HepG2 (cell line): ENCODE results near the gene SMIM12. TPM values are rescaled to one million over a fixed set of nuclear protein-coding genes. Genes with fewer than 3 reads are reported as not detected.

ENCODE experiments used
- ATAC-seq: fragments of 200-7000 bp; cut with Tn5 transposase; 3 replicates; pipeline ENCODE4 v1.9.1; 2020; ENCODE audit warnings: mild to moderate bottlenecking, moderate library complexity
- BruUV-seq: library from RNA; stranded (reverse); fragments of 400-500 nt; replicated peaks from 2 replicates; lab custom pipeline; 2021; lab: Mats Ljungman, UMichigan
- CTCF ChIA-PET: fragments of 300-600 bp; formaldehyde crosslinking; extraction: SDS; loops from one replicate; lab custom pipeline; 2021; ENCODE audit warnings: low total read pairs, inconsistent platforms, low intra/inter-chr PET ratio; lab: Yijun Ruan, JAX
- POLR2A ChIA-PET: fragments of 350-600 bp; sonication (Branson Sonifier 250); formaldehyde crosslinking; loops from one replicate; lab custom pipeline; 2020; ENCODE audit warnings: antibody characterized with exemption, inconsistent platforms; lab: Yijun Ruan, JAX
- DNase-seq: peaks from one replicate; pipeline ENCODE4 v3.0.0-alpha.2; 2015; ENCODE audit warnings: low spot score
- FAIRE-seq: peaks from 3 replicates; lab custom pipeline; 2011; peaks lifted over from hg19 to GRCh38; lab: Jason Lieb, UNC
- H2AFZ ChIP-seq: one replicate; pipeline ENCODE4 v1.6.1; 2011; ENCODE audit warnings: low read length, inconsistent platforms
- H3K27ac ChIP-seq: fragments of 300-600 bp; 3 replicates; pipeline ENCODE4 v1.8.0; 2011; ENCODE audit warnings: mixed run types, mild to moderate bottlenecking, mixed read lengths, low read length, inconsistent platforms; ENCODE audit not compliant: insufficient read depth; ENCODE audit errors: extremely low read length
- H3K27me3 ChIP-seq, 2 experiments: fragments of 200-600 bp in 1 of 2; 2 replicates in 1 of 2; 3 replicates in 1 of 2; pipeline versions ENCODE4 v1.6.0 to v1.8.0; 2011; ENCODE audit warnings: low read length in 2 of 2, mild to moderate bottlenecking in 2 of 2, moderate library complexity in 2 of 2, inconsistent platforms in 1 of 2; ENCODE audit not compliant: insufficient read depth in 2 of 2, control insufficient read depth in 1 of 2
- H3K36me3 ChIP-seq, 2 experiments: fragments of 200-600 bp in 1 of 2; replicated peaks in 1 of 2; 2 replicates in 1 of 2; 3 replicates in 1 of 2; pipeline versions ENCODE4 v1.5.1 to v1.8.0; 2011; ENCODE audit warnings: low read length in 2 of 2, inconsistent platforms in 1 of 2; ENCODE audit not compliant: insufficient read depth in 2 of 2, control insufficient read depth in 1 of 2
- H3K4me1 ChIP-seq: 2 replicates; pipeline ENCODE4 v1.5.1; 2012; ENCODE audit warnings: low read length, inconsistent platforms; ENCODE audit not compliant: insufficient read depth
- H3K4me2 ChIP-seq: 2 replicates; pipeline ENCODE4 v1.6.0; 2011; ENCODE audit warnings: low read depth, low read length, inconsistent platforms
- H3K4me3 ChIP-seq, 3 experiments: fragments of 200-600 bp in 1 of 3; sonication (generic), shearing (Covaris generic) in 1 of 3; replicated peaks in 1 of 3; 2 replicates each; pipeline ENCODE4 v1.5.1; 2011 to 2016; ENCODE audit warnings: low read length in 3 of 3, inconsistent platforms in 2 of 3, low read depth in 2 of 3, mild to moderate bottlenecking in 2 of 3, control low read depth in 1 of 3, mixed read lengths in 1 of 3; ENCODE audit not compliant: insufficient read depth in 1 of 3
- H3K79me2 ChIP-seq: one replicate; pipeline ENCODE4 v1.6.1; 2011; ENCODE audit warnings: low read length, inconsistent platforms; ENCODE audit not compliant: insufficient read depth
- H3K9ac ChIP-seq: 2 replicates; pipeline ENCODE4 v1.6.0; 2011; ENCODE audit warnings: mild to moderate bottlenecking, low read depth, low read length, inconsistent platforms; ENCODE audit not compliant: insufficient read depth
- H3K9me3 ChIP-seq: 2 replicates; pipeline ENCODE4 v1.5.1; 2012; ENCODE audit warnings: mild to moderate bottlenecking, low read length
- H4K20me1 ChIP-seq: 2 replicates; pipeline ENCODE4 v1.6.0; 2011; ENCODE audit warnings: inconsistent platforms, mild to moderate bottlenecking, low read length, moderate library complexity; ENCODE audit not compliant: insufficient read depth
- ATF1 ChIP-seq: IDR thresholded peaks from 2 replicates; pipeline ENCODE4 v1.6.1; 2016; ENCODE audit warnings: mild to moderate bottlenecking, control low read depth
- CREM ChIP-seq, 2 experiments: sonication (generic) in 1 of 2; formaldehyde crosslinking in 1 of 2; IDR thresholded peaks; 2 replicates each; pipeline versions ENCODE4 v1.4.0 to v1.6.1; 2016 to 2020; ENCODE audit warnings: antibody characterized with exemption in 1 of 2, mild to moderate bottlenecking in 1 of 2, missing genetic modification reagents in 1 of 2
- DNMT1 ChIP-seq: sonication (generic); formaldehyde crosslinking; IDR thresholded peaks from 2 replicates; pipeline ENCODE4 v1.5.1; 2020; ENCODE audit warnings: mild to moderate bottlenecking, missing genetic modification reagents
- GATAD2A ChIP-seq: IDR thresholded peaks from 2 replicates; pipeline ENCODE4 v1.6.1; 2016
- HNRNPK ChIP-seq: fragments of 200-400 bp; formaldehyde crosslinking; IDR thresholded peaks from 2 replicates; pipeline ENCODE4 v1.6.1; 2018; ENCODE audit warnings: low read length, low read depth, moderate library complexity, mild to moderate bottlenecking; ENCODE audit not compliant: poor library complexity, severe bottlenecking
- MAFF ChIP-seq: IDR thresholded peaks from 2 replicates; pipeline ENCODE4 v1.6.1; 2011; ENCODE audit warnings: low read depth, low read length, improper control_type of control experiment
- MAFG ChIP-seq: sonication (generic); formaldehyde crosslinking; IDR thresholded peaks from 2 replicates; pipeline ENCODE4 v1.5.1; 2020; ENCODE audit warnings: mild to moderate bottlenecking, missing genetic modification reagents
- PPARG ChIP-seq: conservative IDR thresholded peaks from 2 replicates; pipeline ENCODE4 v1.6.1; 2016; ENCODE audit warnings: missing biosample characterization, missing genetic modification reagents
- REPIN1 ChIP-seq: sonication (generic); formaldehyde crosslinking; IDR thresholded peaks from 2 replicates; pipeline ENCODE4 v1.8.0; 2022; ENCODE audit warnings: missing genetic modification reagents, low read depth, mild to moderate bottlenecking, borderline replicate concordance
- SMARCC2 ChIP-seq: fragments of 450-650 bp; IDR thresholded peaks from 2 replicates; pipeline ENCODE4 v1.6.1; 2017; ENCODE audit warnings: antibody characterized with exemption, mild to moderate bottlenecking
- SP4 ChIP-seq: sonication (generic); formaldehyde crosslinking; IDR thresholded peaks from 2 replicates; pipeline ENCODE4 v1.8.1; 2023; ENCODE audit warnings: mild to moderate bottlenecking, missing genetic modification reagents
- SPEN ChIP-seq: sonication (generic); formaldehyde crosslinking; IDR thresholded peaks from 2 replicates; pipeline ENCODE4 v1.5.1; 2020; ENCODE audit warnings: low read depth, mild to moderate bottlenecking, missing genetic modification reagents
- ZEB1 ChIP-seq: IDR thresholded peaks from 2 replicates; pipeline ENCODE4 v1.6.1; 2012; ENCODE audit warnings: mild to moderate bottlenecking, low read depth, inconsistent platforms; ENCODE audit not compliant: insufficient replicate concordance
- ZMYM2 ChIP-seq: sonication (generic); formaldehyde crosslinking; IDR thresholded peaks from 2 replicates; pipeline ENCODE4 v1.8.0; 2022; ENCODE audit warnings: mild to moderate bottlenecking, missing genetic modification reagents
- ZNF367 ChIP-seq: sonication (generic); formaldehyde crosslinking; IDR thresholded peaks from 2 replicates; pipeline ENCODE4 v1.4.0; 2020; ENCODE audit warnings: missing genetic modification reagents, borderline replicate concordance
- ZNF761 ChIP-seq: sonication (generic); formaldehyde crosslinking; conservative IDR thresholded peaks from 2 replicates; pipeline ENCODE4 v1.4.0; 2020; ENCODE audit warnings: mild to moderate bottlenecking, missing genetic modification reagents
- WGBS: methylation state at CpG from one replicate; pipeline ENCODE4 v1.1.6; 2017; ENCODE audit warnings: low lambda C conversion rate; 5-methylcytosine and 5-hydroxymethylcytosine counted together
- in situ Hi-C: cut with HindIII; loops from 2 replicates; pipeline ENCODE4 v1.10.0; 2017; ENCODE audit warnings: low pct_unique_long_range_greater_than_20kb; ENCODE audit not compliant: extremely low pct_ligation_motif_present
- intact Hi-C: fragments of 100-400 bp; cut with micrococcal nuclease; formaldehyde crosslinking; loops from one replicate; pipeline ENCODE4 v1.10.0; 2022; ENCODE audit not compliant: unreplicated experiment
- polyA plus RNA-seq, 8 experiments: library from polyadenylated mRNA; depleted of rRNA in 3 of 8; stranded (reverse) in 7 of 8; unstranded in 1 of 8; fragments of >200 nt; fragmentation: Illumina TruSeq in 4 of 8; extraction: Trizol in 4 of 8; gene quantifications; 2 replicates each; pipeline versions ENCODE4 v1.2.1 to v1.2.3, GENCODE V29; 2011 to 2016; ENCODE audit warnings: low read depth in 4 of 8, missing spikeins in 1 of 8, mixed read lengths in 1 of 8; ENCODE audit not compliant: insufficient read depth in 1 of 8
- total RNA-seq, 5 experiments: library from RNA; depleted of rRNA; stranded (reverse); fragments of >200 nt; fragmentation: Illumina TruSeq; extraction: Trizol; gene quantifications; 2 replicates each; pipeline ENCODE4 v1.2.3, GENCODE V29; 2016; ENCODE audit warnings: low read depth in 1 of 5

SMIM12 gene
- total and polyA plus RNA-seq, 2 of the 13 experiments (the other 11 are each of a cell fraction or from before 2014, with no cell fraction given) = 20.1 to 41.3 TPM

DNA sequence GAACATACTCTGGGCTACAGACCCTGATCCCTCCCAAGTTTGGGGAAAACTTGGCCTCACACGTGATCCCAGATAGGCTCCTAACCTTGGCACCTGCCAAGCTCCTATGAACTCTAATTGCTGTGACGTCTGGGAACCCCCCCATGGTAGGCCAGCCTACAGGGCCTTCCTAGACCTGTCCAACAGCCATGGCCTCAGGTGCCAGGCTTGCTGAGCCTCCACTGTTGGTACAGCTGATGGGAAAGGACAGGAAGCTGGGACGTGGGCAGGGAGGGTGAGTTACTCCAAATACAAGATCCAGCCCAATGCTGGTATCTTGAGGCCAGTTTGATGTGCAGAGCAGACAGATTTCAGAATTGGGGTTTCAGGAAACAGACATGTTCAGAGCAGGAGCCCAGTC, 19.1 kb downstream of the SMIM12 start:
- no TSS peak for BruUV-seq
- H3K4me3 ChIP-seq = no peak overlapping the region
- no peak for DNase-seq
- H3K27me3 ChIP-seq = peaks cover 1 to 6% of the 10 kb centered on the region in 2 experiments; a peak in 1 of 5 replicates
- peaks cover 27% of the 10 kb centered on the region for H3K4me1 ChIP-seq
- no peaks in the 10 kb centered on the region for H3K36me3 ChIP-seq
- CTCF ChIA-PET = no interaction called here
- H4K20me1 ChIP-seq = no peaks in the 10 kb centered on the region
- no peak overlapping the region for H3K27ac ChIP-seq
- FAIRE-seq = no peak
- in situ Hi-C loops = no loop called here
- no peak overlapping the region for H2AFZ ChIP-seq
- WGBS = 57% methylated on average over 1 of the region's 3 CpGs
- H3K79me2 ChIP-seq = no peaks in the 10 kb centered on the region
- H3K4me2 ChIP-seq = no peak overlapping the region
- ATAC-seq = no peak
- no peak for TF ChIP-seq SPEN (CRISPR knock-in tag)
- TF ChIP-seq HNRNPK = no peak
- TF ChIP-seq MAFG (CRISPR knock-in tag) = no peak
- no peak for TF ChIP-seq CREM (IDR thresholded peaks at IDR 0.05)
- no peak for TF ChIP-seq CREM (CRISPR knock-in tag; IDR thresholded peaks at IDR 0.05)
- TF ChIP-seq ZNF367 (CRISPR knock-in tag) = no peak
- TF ChIP-seq GATAD2A = no peak
- no peak for TF ChIP-seq MAFF
- TF ChIP-seq SMARCC2 = no peak
- no peak for TF ChIP-seq ZMYM2 (CRISPR knock-in tag)
- TF ChIP-seq PPARG (CRISPR knock-in tag) = no peak
- TF ChIP-seq DNMT1 (CRISPR knock-in tag) = no peak
- TF ChIP-seq ATF1 = no peak
- TF ChIP-seq SP4 (CRISPR knock-in tag) = no peak
- no peak for TF ChIP-seq REPIN1
- TF ChIP-seq ZEB1 = no peak
- TF ChIP-seq ZNF761 = no peak
- TF ChIP-seq, all 625 proteins: peak for 0
- Histone ChIP-seq H3K9me3 (no peaks in the 10 kb centered on the region), H3K9ac (no peak overlapping the region)
- intact Hi-C loops = no loop called here
- POLR2A ChIA-PET = no interaction called here
